K562 (cell line): ENCODE results near the gene EME2. TPM values are rescaled to one million over a fixed set of nuclear protein-coding genes. Genes with fewer than 3 reads are reported as not detected.

Experiments
- ARID4B ChIP-seq: sonication (generic); formaldehyde crosslinking; IDR thresholded peaks from 2 replicates; pipeline ENCODE4 v1.8.0; 2022; ENCODE audit warnings: mild to moderate bottlenecking, missing genetic modification reagents
- BHLHE40 ChIP-seq: IDR thresholded peaks from 2 replicates; pipeline ENCODE4 v1.6.1; 2011; ENCODE audit warnings: low read length, improper control_type of control experiment
- DACH1 ChIP-seq: fragments of 450-650 bp; IDR thresholded peaks from 2 replicates; pipeline ENCODE4 v1.6.1; 2018; ENCODE audit not compliant: partially characterized antibody
- HNRNPLL ChIP-seq: fragments of 200-400 bp; formaldehyde crosslinking; IDR thresholded peaks from 2 replicates; pipeline ENCODE4 v1.6.1; 2017; ENCODE audit warnings: low read length, low read depth, mild to moderate bottlenecking; ENCODE audit not compliant: poor library complexity, severe bottlenecking
- KLF10 ChIP-seq: fragments of 250-450 bp; sonication (Bioruptor Pico); IDR thresholded peaks from 2 replicates; pipeline ENCODE4 v1.6.1; 2021; ENCODE audit warnings: matching md5 sums
- MECOM ChIP-seq: fragments of 250-450 bp; sonication (Bioruptor Pico); IDR thresholded peaks from 2 replicates; pipeline ENCODE4 v1.8.0; 2022; ENCODE audit warnings: inconsistent platforms
- MYBL2 ChIP-seq, 2 experiments: fragments of 450-650 bp in 1 of 2; sonication (generic) in 1 of 2; formaldehyde crosslinking in 1 of 2; IDR thresholded peaks; 2 replicates each; pipeline versions ENCODE4 v1.6.1 to v1.8.1; 2017 to 2022; ENCODE audit warnings: borderline replicate concordance in 1 of 2, inconsistent platforms in 1 of 2, low read depth in 1 of 2, mild to moderate bottlenecking in 1 of 2, missing genetic modification reagents in 1 of 2, moderate library complexity in 1 of 2
- REST ChIP-seq, 2 experiments: fragments of 450-650 bp; formaldehyde crosslinking in 1 of 2; IDR thresholded peaks; 2 replicates each; pipeline versions ENCODE4 v1.4.0 to v1.6.1; 2014 to 2020; ENCODE audit warnings: mild to moderate bottlenecking in 2 of 2, borderline replicate concordance in 1 of 2, low read depth in 1 of 2
- VEZF1 ChIP-seq: fragments of 200-800 bp; sonication (Bioruptor generic); IDR thresholded peaks from 2 replicates; pipeline ENCODE4 v1.6.1; 2017; ENCODE audit warnings: missing genetic modification characterization, missing compliant biosample characterization
- ZBTB33 ChIP-seq: sonication (generic); formaldehyde crosslinking; IDR thresholded peaks from 2 replicates; pipeline ENCODE4 v1.8.1; 2023; ENCODE audit warnings: mild to moderate bottlenecking, missing genetic modification reagents
- polyA plus RNA-seq, 8 experiments: library from polyadenylated mRNA; depleted of rRNA in 4 of 8; stranded (reverse) in 5 of 8; unstranded in 3 of 8; fragments of >200 nt; fragmentation: Nextera tagmentation in 2 of 8; fragmentation: Illumina TruSeq in 1 of 8; extraction: Ambion mirVana in 2 of 8; extraction: Trizol in 1 of 8; gene quantifications; 2 replicates each; pipeline versions ENCODE4 v1.2.1 to v1.2.3, GENCODE V29; 2011 to 2014; ENCODE audit warnings: inconsistent platforms in 1 of 8, missing spikeins in 1 of 8
- total RNA-seq, 7 experiments: library from RNA; depleted of rRNA in 6 of 7; stranded (reverse); fragments of >200 nt in 6 of 7; fragmentation: Illumina TruSeq in 2 of 7; extraction: Trizol in 2 of 7; gene quantifications; 2 replicates each; pipeline versions ENCODE4 v1.2.1 to v1.2.3, GENCODE V29; 2011 to 2021; ENCODE audit warnings: low replicate concordance in 1 of 7

EME2 gene
- total and polyA plus RNA-seq, 9 of the 15 experiments (the other 6 are each of a cell fraction or from before 2014, with no cell fraction given) = 0.35 to 19.9 (median 3.5) TPM

GRCh38 chr16:1812732-1813163, 40.1 kb downstream of the EME2 start (continued):
- TF ChIP-seq VEZF1 (CRISPR knock-in tag) (0 out of 2 replicates have a peak, but pooled peaks have one; percentile 16), ARID4B (CRISPR knock-in tag) (peak; percentile 25; the same call in 1 of the 2 replicates), HNRNPLL (no peak), KLF10 (CRISPR knock-in tag) (no peak), REST (IDR thresholded peaks at IDR 0.05; ENCODE audit: borderline replicate concordance) (peak; percentile 77), REST (CRISPR knock-in tag; IDR thresholded peaks at IDR 0.05; ENCODE audit: low read depth) (no peak), MECOM (CRISPR knock-in tag) (no peak), ZBTB33 (peak; percentile 92), MYBL2 (IDR thresholded peaks at IDR 0.05; ENCODE audit: low read depth) (peak; percentile 56), MYBL2 (CRISPR knock-in tag; IDR thresholded peaks at IDR 0.05; ENCODE audit: borderline replicate concordance) (no peak), DACH1 (peak; percentile 85), BHLHE40 (0 out of 2 replicates have a peak, but pooled peaks have one; percentile 30)
